ENCODE data around the gene SIRT1.

DNA sequence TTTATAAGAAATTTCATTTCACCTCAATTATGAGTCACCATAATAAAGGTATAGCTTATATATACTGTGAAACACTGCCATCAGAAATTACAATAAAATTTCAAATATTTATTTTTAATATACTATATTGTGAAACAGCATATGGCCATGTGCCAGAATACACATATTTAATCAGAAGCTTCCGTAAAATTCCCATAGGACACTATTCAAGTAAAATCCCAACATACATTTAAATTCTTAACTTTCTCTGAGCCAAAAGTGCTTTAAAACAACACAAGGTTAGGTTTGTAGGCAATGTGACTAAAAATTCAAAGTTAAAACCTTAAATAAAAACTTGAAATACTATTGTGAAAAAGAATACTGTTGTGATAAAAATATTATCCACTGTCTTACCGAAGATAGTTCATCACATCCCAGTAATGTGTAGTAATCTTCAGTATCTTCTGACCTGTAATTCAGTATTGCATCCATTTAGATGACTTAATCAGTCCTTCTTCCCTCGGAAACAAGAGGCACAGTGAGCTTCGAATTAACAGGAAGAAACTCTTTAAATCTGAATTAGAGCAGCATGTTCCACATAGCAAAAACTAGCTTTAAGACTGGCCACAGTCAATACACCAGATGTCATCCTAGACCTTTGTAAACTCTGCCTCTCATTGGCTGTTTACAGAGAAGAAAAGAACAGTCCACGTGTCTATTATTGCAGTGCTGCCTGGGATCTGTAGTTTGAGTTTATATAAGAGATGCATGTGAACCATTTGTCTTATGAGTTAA, 46.7 kb upstream of the SIRT1 start, which contains the start of gene DNAJC12:
- TF ChIP-seq CTCF (IDR thresholded peaks at IDR 0.05) (no peak), POLR2A (IDR thresholded peaks at IDR 0.05) (no peak)

Data from testis (tissue), 2 donors.